Tibial nerve (tissue), 4 donors: ENCODE data around the gene AQP12B. TPM values are rescaled to one million over a fixed set of nuclear protein-coding genes. Genes with fewer than 3 reads are reported as not detected.

Experiments
- DNase-seq, 2 donors: peaks; one replicate each; pipeline ENCODE4 v3.0.0-alpha.2; 2019; ENCODE audit warnings: low spot score in 2 of 2
- H3K27ac ChIP-seq, 4 donors: fragments of 200-600 bp; sonication (generic) in 3 of 4; one replicate each; pipeline ENCODE4 v1.5.1; 2017 to 2019; ENCODE audit warnings: mild to moderate bottlenecking in 1 of 4
- H3K27me3 ChIP-seq, 2 donors: fragments of 200-600 bp; sonication (generic) in 1 of 2; one replicate each; pipeline versions ENCODE4 v1.5.1 to v1.6.0; 2017 to 2019
- H3K36me3 ChIP-seq, 3 donors: fragments of 200-600 bp; sonication (generic); one replicate each; pipeline ENCODE4 v1.5.1; 2018 to 2019
- H3K4me1 ChIP-seq, 4 donors: fragments of 200-600 bp; sonication (generic) in 3 of 4; one replicate each; pipeline ENCODE4 v1.5.1; 2017 to 2019
- H3K4me3 ChIP-seq, 4 donors: fragments of 200-600 bp; sonication (generic) in 3 of 4; one replicate each; pipeline ENCODE4 v1.5.1; 2017 to 2019; ENCODE audit warnings: mild to moderate bottlenecking in 1 of 4, moderate library complexity in 1 of 4
- H3K9me3 ChIP-seq, 4 donors: fragments of 200-600 bp; sonication (generic) in 3 of 4; one replicate each; pipeline ENCODE4 v1.5.1; 2017 to 2019
- EP300 ChIP-seq, 2 donors: sonication (generic); formaldehyde crosslinking; IDR thresholded peaks; one replicate each; pipeline ENCODE4 v1.6.1; 2017; ENCODE audit warnings: antibody characterized with exemption in 2 of 2, mild to moderate bottlenecking in 1 of 2
- POLR2A ChIP-seq, 2 donors: fragments of 450-650 bp; IDR thresholded peaks; one replicate each; pipeline ENCODE4 v1.6.1; 2017; ENCODE audit warnings: antibody characterized with exemption in 2 of 2, mild to moderate bottlenecking in 2 of 2, moderate library complexity in 2 of 2
- WGBS, 2 donors: methylation state at CpG; one replicate each; pipeline ENCODE4 v1.1.5; 2018; 5-methylcytosine and 5-hydroxymethylcytosine counted together
- total RNA-seq, 4 donors: library from RNA; depleted of rRNA; stranded (reverse); fragments of >200 nt; gene quantifications; one replicate each; pipeline ENCODE4 v1.1.0, GENCODE V29; 2016
- TF ChIP-seq, protein P1 (sequence below), 5 experiments: fragments of 200-600 bp in 3 of 5; fragments of 450-650 bp in 2 of 5; sonication (generic) in 3 of 5; IDR thresholded peaks; one replicate each; pipeline ENCODE4 v1.5.1; 2016 to 2019; ENCODE audit warnings: antibody characterized with exemption in 5 of 5, mild to moderate bottlenecking in 3 of 5, moderate library complexity in 2 of 5

Gene AQP12B
- total RNA-seq, 4 donors from 2014 or later: 0.22 TPM; not detected in 3

- Histone ChIP-seq H3K4me3 (no peak overlapping the region), H3K36me3 (no peaks in the 10 kb centered on the region), H3K4me1 (no peaks in the 10 kb centered on the region), H3K27me3 (peaks cover 0 to 59% of the 10 kb centered on the region in 2 donors), H3K27ac (no peak overlapping the region), H3K9me3 (no peaks in the 10 kb centered on the region)
- 19 to 37% methylated on average over 4 to 7 of the region's 8 CpGs for WGBS, 2 donors
- TF ChIP-seq POLR2A (IDR thresholded peaks at IDR 0.05): no peak
- TF ChIP-seq, protein P1, sequence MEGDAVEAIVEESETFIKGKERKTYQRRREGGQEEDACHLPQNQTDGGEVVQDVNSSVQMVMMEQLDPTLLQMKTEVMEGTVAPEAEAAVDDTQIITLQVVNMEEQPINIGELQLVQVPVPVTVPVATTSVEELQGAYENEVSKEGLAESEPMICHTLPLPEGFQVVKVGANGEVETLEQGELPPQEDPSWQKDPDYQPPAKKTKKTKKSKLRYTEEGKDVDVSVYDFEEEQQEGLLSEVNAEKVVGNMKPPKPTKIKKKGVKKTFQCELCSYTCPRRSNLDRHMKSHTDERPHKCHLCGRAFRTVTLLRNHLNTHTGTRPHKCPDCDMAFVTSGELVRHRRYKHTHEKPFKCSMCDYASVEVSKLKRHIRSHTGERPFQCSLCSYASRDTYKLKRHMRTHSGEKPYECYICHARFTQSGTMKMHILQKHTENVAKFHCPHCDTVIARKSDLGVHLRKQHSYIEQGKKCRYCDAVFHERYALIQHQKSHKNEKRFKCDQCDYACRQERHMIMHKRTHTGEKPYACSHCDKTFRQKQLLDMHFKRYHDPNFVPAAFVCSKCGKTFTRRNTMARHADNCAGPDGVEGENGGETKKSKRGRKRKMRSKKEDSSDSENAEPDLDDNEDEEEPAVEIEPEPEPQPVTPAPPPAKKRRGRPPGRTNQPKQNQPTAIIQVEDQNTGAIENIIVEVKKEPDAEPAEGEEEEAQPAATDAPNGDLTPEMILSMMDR (IDR thresholded peaks at IDR 0.05): no peak
- TF ChIP-seq EP300 (IDR thresholded peaks at IDR 0.05): no peak
- DNase-seq: no peak
Observed at GRCh38 chr2:240644859-240645301, 37.8 kb downstream of the AQP12B start.

GRCh38 chr2:240644171-240644651 lies 38.5 kb downstream of the AQP12B start:
- WGBS, 2 donors: 50 to 55% methylated on average over 14 of the region's 14 CpGs
- Histone ChIP-seq H3K27ac (no peak overlapping the region), H3K9me3 (no peaks in the 10 kb centered on the region), H3K36me3 (no peaks in the 10 kb centered on the region), H3K4me1 (peaks cover 0 to 6% (median 0%) of the 10 kb centered on the region in 4 donors), H3K27me3 (peaks cover 0 to 59% of the 10 kb centered on the region in 2 donors), H3K4me3 (no peak overlapping the region)
- no peak for DNase-seq
- TF ChIP-seq POLR2A (IDR thresholded peaks at IDR 0.05) (no peak), EP300 (IDR thresholded peaks at IDR 0.05) (no peak)
- TF ChIP-seq, protein P1 (IDR thresholded peaks at IDR 0.05): no peak

DNA sequence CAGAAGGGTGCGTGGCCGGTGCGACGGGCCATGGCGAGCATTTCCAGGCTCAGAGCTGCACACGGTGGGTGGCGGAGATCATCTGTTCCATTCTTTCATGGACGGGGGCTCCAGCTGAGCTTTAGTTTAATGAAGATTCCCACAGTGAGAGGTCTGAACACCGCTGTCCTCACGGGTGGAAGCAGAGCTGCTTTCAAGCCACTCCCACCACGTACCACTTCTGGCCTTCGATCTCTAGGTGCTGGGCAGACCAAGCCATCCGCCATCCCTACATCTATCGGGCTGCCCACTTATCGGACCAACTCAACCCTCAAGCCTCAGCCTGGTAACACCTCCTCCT lies 38.9 kb downstream of the AQP12B start:
- Histone ChIP-seq H3K27me3 (peaks cover 0 to 59% of the 10 kb centered on the region in 2 donors), H3K4me3 (no peak overlapping the region), H3K36me3 (no peaks in the 10 kb centered on the region), H3K4me1 (peaks cover 0 to 8% (median 0%) of the 10 kb centered on the region in 4 donors), H3K9me3 (no peaks in the 10 kb centered on the region), H3K27ac (no peak overlapping the region)
- no peak for TF ChIP-seq POLR2A (IDR thresholded peaks at IDR 0.05)
- TF ChIP-seq, protein P1 (IDR thresholded peaks at IDR 0.05): no peak
- no peak for TF ChIP-seq EP300 (IDR thresholded peaks at IDR 0.05)
- DNase-seq: no peak
- WGBS, 2 donors: 81 to 82% methylated on average over 15 of the region's 15 CpGs

DNA sequence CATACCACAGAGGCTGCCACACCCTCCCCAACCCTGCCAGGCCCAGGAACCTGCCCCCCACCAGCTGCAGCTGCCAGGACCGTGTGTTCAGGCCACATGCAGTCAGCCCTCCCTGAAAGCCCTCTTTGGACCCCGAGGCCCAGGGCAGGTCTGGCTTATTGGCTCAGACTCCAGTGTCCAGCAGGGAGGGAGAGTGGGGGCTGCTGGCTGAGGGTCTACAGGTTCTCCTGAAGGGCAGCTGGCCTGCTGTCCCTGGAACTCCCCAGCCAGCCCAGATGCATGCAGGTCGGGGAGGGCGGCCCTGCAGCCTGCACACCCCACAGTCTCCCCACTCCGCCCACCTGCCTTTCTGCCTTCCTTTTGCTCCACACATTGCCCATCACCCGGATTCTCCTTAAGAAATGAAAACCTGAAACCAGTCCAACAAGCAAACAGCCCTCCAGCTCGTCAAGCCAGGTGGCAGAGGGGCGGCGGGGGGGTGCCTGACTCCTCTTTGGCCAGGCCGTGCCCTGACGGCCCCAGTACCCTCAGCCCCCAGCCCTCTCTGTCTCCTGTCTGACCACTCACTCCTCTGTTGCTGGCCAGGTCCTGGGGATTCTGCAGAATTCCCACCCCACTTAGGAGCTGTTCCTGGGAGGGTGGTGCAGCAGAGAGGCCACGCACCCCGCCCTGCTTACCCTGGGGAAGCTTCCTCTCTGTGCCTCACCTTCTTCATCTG lies 39.4 kb downstream of the AQP12B start:
- Histone ChIP-seq H3K27ac (no peak overlapping the region), H3K4me3 (no peak overlapping the region), H3K36me3 (no peaks in the 10 kb centered on the region), H3K4me1 (peaks cover 0 to 12% (median 0%) of the 10 kb centered on the region in 4 donors), H3K27me3 (peaks cover 0 to 59% of the 10 kb centered on the region in 2 donors), H3K9me3 (no peaks in the 10 kb centered on the region)
- no peak for DNase-seq
- WGBS, 2 donors: 60 to 68% methylated on average over 13 of the region's 13 CpGs
- TF ChIP-seq, protein P1 (IDR thresholded peaks at IDR 0.05): no peak

DNA sequence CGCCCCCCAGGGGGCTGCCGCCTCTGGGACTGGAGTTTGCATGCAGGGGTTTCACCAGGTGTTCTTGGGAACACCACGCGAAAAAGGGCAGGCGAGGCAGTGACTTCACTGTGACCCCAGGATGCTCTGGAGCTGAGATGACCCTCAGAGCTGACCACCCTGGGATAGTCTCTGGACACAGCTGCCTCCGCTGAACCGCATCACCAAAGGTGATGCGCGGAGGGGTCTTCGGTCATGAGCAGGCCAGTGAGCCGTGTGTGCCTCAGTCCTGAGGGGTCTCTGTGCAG lies 39.9 kb downstream of the AQP12B start:
- Histone ChIP-seq H3K4me1 (peaks cover 0 to 17% (median 0%) of the 10 kb centered on the region in 4 donors), H3K27me3 (peaks cover 0 to 54% of the 10 kb centered on the region in 2 donors), H3K27ac (no peak overlapping the region), H3K4me3 (no peak overlapping the region), H3K36me3 (no peaks in the 10 kb centered on the region), H3K9me3 (no peaks in the 10 kb centered on the region)
- WGBS, 2 donors: 70 to 90% methylated on average over 4 to 11 of the region's 11 CpGs
- no peak for DNase-seq
- TF ChIP-seq POLR2A (IDR thresholded peaks at IDR 0.05) (no peak), EP300 (IDR thresholded peaks at IDR 0.05) (no peak)
- TF ChIP-seq, protein P1 (IDR thresholded peaks at IDR 0.05): no peak
